ENCODE results near the gene TMEM205.
A peak's percentile ranks its signal among the peaks of the same experiment; 100 is the strongest.
"Not testable (repeated sequence)": the region's sequence is repeated elsewhere in the genome, so short reads cannot be mapped to it uniquely, and the experiment has no call there.

The TMEM205 gene

GRCh38 chr19:11346104-11346940 lies at the start of gene TMEM205, which contains the start of gene CCDC159:
TSS of gene TMEM205 (minus strand) at chr19:11346268. CDS start at chr19:11345619, 649 bp downstream.
TSS of gene CCDC159 (plus strand) at chr19:11346519. CDS start at chr19:11346607, 88 bp downstream.
- DNase-seq (ENCODE audit: low read depth, low spot score): peak; percentile 99

GRCh38 chr19:11390933-11391680 lies 45.0 kb upstream of the TMEM205 start:
- DNase-seq (ENCODE audit: low read depth, low spot score): no peak

GRCh38 chr19:11390359-11390758 lies 44.3 kb upstream of the TMEM205 start:
- DNase-seq (ENCODE audit: low read depth, low spot score): no peak

- DNase-seq (ENCODE audit: low read depth, low spot score): no peak
These were observed 41.3 kb upstream of the TMEM205 start for GRCh38 chr19:11387162-11388034.

- DNase-seq (ENCODE audit: low read depth, low spot score): no peak
These were observed 38.7 kb upstream of the TMEM205 start for GRCh38 chr19:11384778-11385129.

GRCh38 chr19:11383706-11384048 lies 37.6 kb upstream of the TMEM205 start:
- DNase-seq (ENCODE audit: low read depth, low spot score): no peak

- peak; percentile 28 for DNase-seq (ENCODE audit: low read depth, low spot score)
These were observed 37.0 kb upstream of the TMEM205 start for GRCh38 chr19:11382898-11383705.

- DNase-seq (ENCODE audit: low read depth, low spot score): peak; percentile 96
These were observed 34.8 kb upstream of the TMEM205 start for GRCh38 chr19:11380653-11381537.

GRCh38 chr19:11379857-11380350 lies 33.8 kb upstream of the TMEM205 start:
- no peak for DNase-seq (ENCODE audit: low read depth, low spot score)

GRCh38 chr19:11379269-11379845 lies 33.3 kb upstream of the TMEM205 start:
- not testable (repeated sequence) for DNase-seq (ENCODE audit: low read depth, low spot score)

- DNase-seq (ENCODE audit: low read depth, low spot score): peak; percentile 60
These were observed 32.5 kb upstream of the TMEM205 start for GRCh38 chr19:11378319-11379189.

- DNase-seq (ENCODE audit: low read depth, low spot score): peak; percentile 16
These were observed 31.7 kb upstream of the TMEM205 start for GRCh38 chr19:11377756-11378155.

- peak; percentile 90 for DNase-seq (ENCODE audit: low read depth, low spot score)
These were observed 31.2 kb upstream of the TMEM205 start for GRCh38 chr19:11377237-11377636.

- no peak for DNase-seq (ENCODE audit: low read depth, low spot score)
These were observed 29.3 kb upstream of the TMEM205 start for GRCh38 chr19:11375143-11375948.

- DNase-seq (ENCODE audit: low read depth, low spot score): peak; percentile 100
These were observed 28.5 kb upstream of the TMEM205 start, which contains the start of gene SWSAP1 for GRCh38 chr19:11374433-11375142. TSS of gene SWSAP1 (plus strand) at chr19:11374666. CDS start at chr19:11374681, 15 bp downstream.

GRCh38 chr19:11373885-11374432 lies 27.9 kb upstream of the TMEM205 start:
- DNase-seq (ENCODE audit: low read depth, low spot score): no peak
